Breast epithelium (tissue), 4 donors: Measurements from ENCODE around the gene TRPM2. TPM values are rescaled to one million over a fixed set of nuclear protein-coding genes. Genes with fewer than 3 reads are reported as not detected.
"Not testable (repeated sequence)": the region's sequence is repeated elsewhere in the genome, so short reads cannot be mapped to it uniquely, and the experiment has no call there.

Source experiments
- DNase-seq, 2 donors: peaks; one replicate each; pipeline ENCODE4 v3.0.0-alpha.2; 2019; ENCODE audit warnings: low spot score in 2 of 2
- H3K27ac ChIP-seq, 2 donors: fragments of 200-600 bp; sonication (generic) in 1 of 2; one replicate each; pipeline ENCODE4 v1.5.1; 2016 to 2019; ENCODE audit warnings: mild to moderate bottlenecking in 1 of 2
- H3K27me3 ChIP-seq, 2 donors: fragments of 200-600 bp; sonication (generic) in 1 of 2; one replicate each; pipeline versions ENCODE4 v1.5.1 to v1.6.0; 2017 to 2019; ENCODE audit warnings: control low read depth in 1 of 2, mild to moderate bottlenecking in 1 of 2
- H3K36me3 ChIP-seq: fragments of 200-600 bp; one replicate; pipeline ENCODE4 v1.5.1; 2019
- H3K4me1 ChIP-seq, 2 donors: fragments of 200-600 bp; sonication (generic); one replicate each; pipeline ENCODE4 v1.5.1; 2016 to 2019; ENCODE audit warnings: control low read depth in 1 of 2
- H3K4me3 ChIP-seq, 3 donors: fragments of 200-600 bp; sonication (generic); 1 replicate in 2 of 3; 2 replicates in 1 of 3; pipeline ENCODE4 v1.5.1; 2016 to 2019; ENCODE audit warnings: mild to moderate bottlenecking in 3 of 3, moderate library complexity in 2 of 3
- H3K9me3 ChIP-seq, 2 donors: fragments of 200-600 bp; sonication (generic) in 1 of 2; one replicate each; pipeline ENCODE4 v1.5.1; 2016 to 2019; ENCODE audit warnings: control low read depth in 1 of 2
- POLR2A ChIP-seq: fragments of 450-650 bp; IDR thresholded peaks from one replicate; pipeline ENCODE4 v1.6.1; 2016; ENCODE audit warnings: antibody characterized with exemption, mild to moderate bottlenecking, moderate library complexity
- POLR2AphosphoS5 ChIP-seq, 3 donors: sonication (generic); formaldehyde crosslinking; IDR thresholded peaks; one replicate each; pipeline ENCODE4 v1.6.1; 2017; ENCODE audit warnings: antibody characterized with exemption in 3 of 3
- intact Hi-C: fragments of 100-400 bp; cut with DNase I; formaldehyde crosslinking; loops from one replicate; pipeline ENCODE4 v1.15.1; 2023; ENCODE audit warnings: low total_unique reads
- total RNA-seq, 3 donors: library from RNA; depleted of rRNA; stranded (reverse); fragments of >200 nt; gene quantifications; one replicate each; pipeline ENCODE4 v1.1.0, GENCODE V29; 2016
- TF ChIP-seq, protein P1 (sequence below), 3 donors: fragments of 450-650 bp; IDR thresholded peaks; one replicate each; pipeline ENCODE4 v1.5.1; 2016 to 2017; ENCODE audit warnings: antibody characterized with exemption in 3 of 3, mild to moderate bottlenecking in 3 of 3, moderate library complexity in 3 of 3

The TRPM2 gene
- total RNA-seq, 3 donors from 2014 or later = 4.3 to 7.9 (median 7.2) TPM

GRCh38 chr21:44414291-44415072, 61.1 kb downstream of the TRPM2 start:
- peak in 1 of 2 donors; percentile 20 for DNase-seq
- Histone ChIP-seq H3K9me3 (peaks cover 0 to 3% of the 10 kb centered on the region in 2 donors), H3K36me3 (no peaks in the 10 kb centered on the region), H3K27me3 (peaks cover 0 to 20% of the 10 kb centered on the region in 2 donors), H3K4me3 (no peak overlapping the region), H3K27ac (no peak overlapping the region), H3K4me1 (no peaks in the 10 kb centered on the region)
- intact Hi-C loops = no loop called here
- no peak for TF ChIP-seq POLR2A
- TF ChIP-seq, protein P1, sequence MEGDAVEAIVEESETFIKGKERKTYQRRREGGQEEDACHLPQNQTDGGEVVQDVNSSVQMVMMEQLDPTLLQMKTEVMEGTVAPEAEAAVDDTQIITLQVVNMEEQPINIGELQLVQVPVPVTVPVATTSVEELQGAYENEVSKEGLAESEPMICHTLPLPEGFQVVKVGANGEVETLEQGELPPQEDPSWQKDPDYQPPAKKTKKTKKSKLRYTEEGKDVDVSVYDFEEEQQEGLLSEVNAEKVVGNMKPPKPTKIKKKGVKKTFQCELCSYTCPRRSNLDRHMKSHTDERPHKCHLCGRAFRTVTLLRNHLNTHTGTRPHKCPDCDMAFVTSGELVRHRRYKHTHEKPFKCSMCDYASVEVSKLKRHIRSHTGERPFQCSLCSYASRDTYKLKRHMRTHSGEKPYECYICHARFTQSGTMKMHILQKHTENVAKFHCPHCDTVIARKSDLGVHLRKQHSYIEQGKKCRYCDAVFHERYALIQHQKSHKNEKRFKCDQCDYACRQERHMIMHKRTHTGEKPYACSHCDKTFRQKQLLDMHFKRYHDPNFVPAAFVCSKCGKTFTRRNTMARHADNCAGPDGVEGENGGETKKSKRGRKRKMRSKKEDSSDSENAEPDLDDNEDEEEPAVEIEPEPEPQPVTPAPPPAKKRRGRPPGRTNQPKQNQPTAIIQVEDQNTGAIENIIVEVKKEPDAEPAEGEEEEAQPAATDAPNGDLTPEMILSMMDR (IDR thresholded peaks at IDR 0.05) = no peak
- no peak for TF ChIP-seq POLR2AphosphoS5 (IDR thresholded peaks at IDR 0.05)

DNA sequence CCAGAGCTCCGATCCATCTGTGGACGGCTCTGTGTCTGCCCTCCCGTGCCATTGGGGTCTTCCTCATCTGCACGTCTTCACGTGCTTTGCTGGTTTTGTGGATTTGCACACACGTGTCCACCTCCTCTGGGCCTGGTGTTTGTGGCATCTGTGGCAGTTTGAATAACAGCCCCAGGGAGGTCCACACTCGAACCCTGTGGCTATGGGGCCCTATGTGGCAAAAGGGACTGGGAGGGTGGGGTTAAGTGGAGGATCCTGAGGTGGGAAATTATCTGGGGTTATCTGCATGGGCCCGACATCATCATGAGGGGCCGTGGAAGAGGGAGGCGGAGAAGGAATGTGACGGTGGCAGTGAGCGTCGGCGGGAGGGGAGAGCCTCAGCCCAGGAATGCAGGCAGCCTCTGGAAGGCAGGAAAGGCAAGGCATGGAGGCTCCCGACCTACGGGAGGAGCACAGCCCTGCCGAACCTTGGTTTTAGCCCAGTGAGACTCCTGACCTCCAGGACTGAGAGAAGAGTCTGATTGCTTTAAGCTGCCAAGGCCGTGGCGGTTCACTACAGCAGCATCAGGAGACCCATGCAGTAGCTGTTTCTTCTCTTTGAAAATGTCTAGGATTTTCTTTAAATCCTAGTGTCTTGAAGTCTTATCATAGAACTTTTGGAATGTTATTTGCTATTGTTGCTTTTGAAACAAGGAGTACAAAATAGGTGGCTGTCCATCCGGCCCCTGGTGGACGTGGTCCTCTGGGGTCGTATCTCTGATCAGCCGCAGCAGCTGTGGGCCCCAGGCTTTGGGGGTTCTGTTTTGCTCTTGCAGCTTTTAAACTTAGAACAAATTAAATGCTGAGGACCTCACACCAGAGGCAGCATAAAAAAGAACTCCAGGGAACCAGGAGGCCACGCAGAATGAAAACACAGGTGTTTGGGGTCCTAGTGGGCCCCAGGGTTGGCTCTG, 61.9 kb downstream of the TRPM2 start:
- Histone ChIP-seq H3K27me3 (peaks cover 0 to 20% of the 10 kb centered on the region in 2 donors), H3K4me1 (no peaks in the 10 kb centered on the region), H3K4me3 (no peak overlapping the region), H3K27ac (no peak overlapping the region), H3K36me3 (no peaks in the 10 kb centered on the region), H3K9me3 (peaks cover 0 to 3% of the 10 kb centered on the region in 2 donors)
- intact Hi-C loops = no loop called here
- TF ChIP-seq POLR2AphosphoS5 (IDR thresholded peaks at IDR 0.05) = no peak
- TF ChIP-seq POLR2A = no peak
- TF ChIP-seq, protein P1 (IDR thresholded peaks at IDR 0.05) = no peak
- DNase-seq = peak in 1 of 2 donors; percentile 27

GRCh38 chr21:44416193-44416592, 62.8 kb downstream of the TRPM2 start:
- no peak overlapping the region for H3K4me3 ChIP-seq
- DNase-seq = peak in 1 of 2 donors; percentile 6
- TF ChIP-seq, protein P1 (IDR thresholded peaks at IDR 0.05) = no peak
- no peak for TF ChIP-seq POLR2AphosphoS5 (IDR thresholded peaks at IDR 0.05)
- no peak for TF ChIP-seq POLR2A
- intact Hi-C loops = no loop called here
- peaks cover 0 to 3% of the 10 kb centered on the region in 2 donors for H3K9me3 ChIP-seq
- no peak overlapping the region for H3K27ac ChIP-seq
- no peaks in the 10 kb centered on the region for H3K4me1 ChIP-seq
- peaks cover 0 to 20% of the 10 kb centered on the region in 2 donors for H3K27me3 ChIP-seq
- no peaks in the 10 kb centered on the region for H3K36me3 ChIP-seq

- H3K36me3 ChIP-seq, intact Hi-C loops, H3K27ac ChIP-seq, H3K9me3 ChIP-seq, H3K4me1 ChIP-seq, H3K4me3 ChIP-seq: not testable (repeated sequence)
- peaks cover 0 to 20% of the 10 kb centered on the region in 2 donors for H3K27me3 ChIP-seq
- DNase-seq = peak in 1 of 2 donors; percentile 36
Observed at GRCh38 chr21:44417621-44418107, 64.2 kb downstream of the TRPM2 start.

GRCh38 chr21:44418108-44418875, 64.9 kb downstream of the TRPM2 start:
- Histone ChIP-seq H3K36me3 (no peaks in the 10 kb centered on the region), H3K4me1 (no peaks in the 10 kb centered on the region), H3K27me3 (peaks cover 0 to 20% of the 10 kb centered on the region in 2 donors), H3K4me3 (no peak overlapping the region), H3K9me3 (peaks cover 0 to 3% of the 10 kb centered on the region in 2 donors), H3K27ac (no peak overlapping the region)
- DNase-seq = peak in 1 of 2 donors; percentile 46
- no peak for TF ChIP-seq POLR2A
- TF ChIP-seq, protein P1 (IDR thresholded peaks at IDR 0.05) = no peak
- no peak for TF ChIP-seq POLR2AphosphoS5 (IDR thresholded peaks at IDR 0.05)
- intact Hi-C loops = no loop called here
